ENCODE results near the gene ARHGEF18. TPM values are rescaled to one million over a fixed set of nuclear protein-coding genes. Genes with fewer than 3 reads are reported as not detected.

The ARHGEF18 gene
- total RNA-seq, 3 donors from 2014 or later: 33.2 to 38.6 (median 35.4) TPM

GRCh38 chr19:7385062-7385461 lies 36.3 kb downstream of the ARHGEF18 start:
- Mint-ChIP-seq H3K4me1 (ENCODE audit: low read depth) (peaks cover 24% of the 10 kb centered on the region), H3K9me3 (no peaks in the 10 kb centered on the region), H3K4me3 (no peak overlapping the region), H3K27me3 (ENCODE audit: low read depth) (no peaks in the 10 kb centered on the region), H3K36me3 (ENCODE audit: insufficient read depth) (peaks cover 22% of the 10 kb centered on the region)
- ATAC-seq (no peak), DNase-seq (no peak)

GRCh38 chr19:7386308-7386707 lies 37.6 kb downstream of the ARHGEF18 start:
- H3K27me3 Mint-ChIP-seq (ENCODE audit: low read depth): no peaks in the 10 kb centered on the region
- peaks cover 16% of the 10 kb centered on the region for H3K36me3 Mint-ChIP-seq (ENCODE audit: insufficient read depth)
- no peak overlapping the region for H3K4me3 Mint-ChIP-seq
- H3K4me1 Mint-ChIP-seq (ENCODE audit: low read depth): peaks cover 21% of the 10 kb centered on the region
- DNase-seq (no peak), ATAC-seq (no peak)
- H3K9me3 Mint-ChIP-seq: no peaks in the 10 kb centered on the region

- DNase-seq (no peak), ATAC-seq (no peak)
- H3K4me1 Mint-ChIP-seq (ENCODE audit: low read depth): peaks cover 21% of the 10 kb centered on the region
- H3K27me3 Mint-ChIP-seq (ENCODE audit: low read depth): no peaks in the 10 kb centered on the region
- no peaks in the 10 kb centered on the region for H3K9me3 Mint-ChIP-seq
- H3K4me3 Mint-ChIP-seq: peak overlapping the region; percentile 71
- peaks cover 15% of the 10 kb centered on the region for H3K36me3 Mint-ChIP-seq (ENCODE audit: insufficient read depth)
Measured at GRCh38 chr19:7386769-7387168, 38.0 kb downstream of the ARHGEF18 start.

GRCh38 chr19:7391218-7391670 lies 42.5 kb downstream of the ARHGEF18 start:
- H3K4me3 Mint-ChIP-seq: no peak overlapping the region

GRCh38 chr19:7393459-7393858 lies 44.7 kb downstream of the ARHGEF18 start:
- Mint-ChIP-seq H3K9me3 (no peaks in the 10 kb centered on the region), H3K36me3 (ENCODE audit: insufficient read depth) (no peaks in the 10 kb centered on the region), H3K4me3 (peak overlapping the region; percentile 89), H3K27me3 (ENCODE audit: low read depth) (no peaks in the 10 kb centered on the region), H3K4me1 (ENCODE audit: low read depth) (peaks cover 25% of the 10 kb centered on the region)
- no peak for DNase-seq
- ATAC-seq: no peak

More at GRCh38 chr19:7391218-7391670, 42.5 kb downstream of the ARHGEF18 start:
- no peak for DNase-seq
- no peak for ATAC-seq
- Mint-ChIP-seq H3K9me3 (no peaks in the 10 kb centered on the region), H3K36me3 (ENCODE audit: insufficient read depth) (no peaks in the 10 kb centered on the region), H3K4me1 (ENCODE audit: low read depth) (peaks cover 37% of the 10 kb centered on the region), H3K27me3 (ENCODE audit: low read depth) (no peaks in the 10 kb centered on the region)

GRCh38 chr19:7393939-7394730 lies 45.4 kb downstream of the ARHGEF18 start:
- DNase-seq (no peak), ATAC-seq (no peak)
- no peaks in the 10 kb centered on the region for H3K9me3 Mint-ChIP-seq
- H3K36me3 Mint-ChIP-seq (ENCODE audit: insufficient read depth): no peaks in the 10 kb centered on the region
- no peaks in the 10 kb centered on the region for H3K27me3 Mint-ChIP-seq (ENCODE audit: low read depth)
- H3K4me1 Mint-ChIP-seq (ENCODE audit: low read depth): peaks cover 31% of the 10 kb centered on the region
- H3K4me3 Mint-ChIP-seq: peak overlapping the region; percentile 89

GRCh38 chr19:7394731-7395359 lies 46.1 kb downstream of the ARHGEF18 start:
- Mint-ChIP-seq H3K36me3 (ENCODE audit: insufficient read depth) (no peaks in the 10 kb centered on the region), H3K9me3 (no peaks in the 10 kb centered on the region), H3K27me3 (ENCODE audit: low read depth) (no peaks in the 10 kb centered on the region), H3K4me3 (peak overlapping the region; percentile 89), H3K4me1 (ENCODE audit: low read depth) (peaks cover 32% of the 10 kb centered on the region)
- ATAC-seq (peak; percentile 85 to 87), DNase-seq (peak; percentile 87)

- Mint-ChIP-seq H3K36me3 (ENCODE audit: insufficient read depth) (no peaks in the 10 kb centered on the region), H3K4me1 (ENCODE audit: low read depth) (peaks cover 32% of the 10 kb centered on the region), H3K9me3 (no peaks in the 10 kb centered on the region), H3K27me3 (ENCODE audit: low read depth) (no peaks in the 10 kb centered on the region), H3K4me3 (peak overlapping the region; percentile 89)
- peak; percentile 32 to 49 for ATAC-seq
- no peak for DNase-seq
Measured at GRCh38 chr19:7395360-7396066, 46.8 kb downstream of the ARHGEF18 start.

GRCh38 chr19:7397687-7398086 lies 49.0 kb downstream of the ARHGEF18 start:
- H3K4me1 Mint-ChIP-seq (ENCODE audit: low read depth): peaks cover 32% of the 10 kb centered on the region

More at GRCh38 chr19:7397687-7398086, 49.0 kb downstream of the ARHGEF18 start:
- Mint-ChIP-seq H3K4me3 (no peak overlapping the region), H3K36me3 (ENCODE audit: insufficient read depth) (peaks cover 3% of the 10 kb centered on the region), H3K27me3 (ENCODE audit: low read depth) (no peaks in the 10 kb centered on the region), H3K9me3 (no peaks in the 10 kb centered on the region)
- DNase-seq: no peak
- no peak for ATAC-seq

Other genes with a start within 250 kb of the ARHGEF18 start
- gene INSR, start 54.5 kb upstream of the ARHGEF18 start, total RNA-seq: 1 to 10 TPM; 1.3 to 2.3 (median 1.6) TPM
- gene PEX11G, start 140.1 kb downstream of the ARHGEF18 start, total RNA-seq: 1 to 10 TPM in 1 of 3 donors, under 1 TPM in 2; 0.76 to 1.1 (median 0.90) TPM
- 1 to 10 TPM; 4.8 to 5.6 (median 5.1) TPM for gene ZNF358, start 167.2 kb downstream of the ARHGEF18 start, total RNA-seq
- gene MCOLN1, start 173.7 kb downstream of the ARHGEF18 start, total RNA-seq: 10 to 100 TPM; 20.5 to 27.4 (median 22.6) TPM
- 100 to 1,000 TPM; 106 to 121 (median 107) TPM for gene PNPLA6, start 186.8 kb downstream of the ARHGEF18 start, total RNA-seq
- under 1 TPM; 0.34 to 0.38 (median 0.38) TPM for gene CAMSAP3, start 246.9 kb downstream of the ARHGEF18 start, total RNA-seq